ENCODE data around the gene SEC22C.

The SEC22C gene

GRCh38 chr3:42514876-42515275, 66.9 kb downstream of the SEC22C start:
- peak overlapping the region; percentile 47 for H3K9ac ChIP-seq (ENCODE audit: low read length)
- H3K36me3 ChIP-seq (ENCODE audit: control insufficient read depth, insufficient read depth, low read length), result no peaks in the 10 kb centered on the region
- H3K4me1 ChIP-seq (ENCODE audit: control insufficient read depth, insufficient read depth, low read length), result peaks cover 64% of the 10 kb centered on the region
- H3K27me3 ChIP-seq (ENCODE audit: control insufficient read depth, insufficient read depth, low read length), result no peaks in the 10 kb centered on the region
- H3K4me3 ChIP-seq (ENCODE audit: low read length), result no peak overlapping the region
- H3K9me3 ChIP-seq (ENCODE audit: control insufficient read depth, low read length), result no peaks in the 10 kb centered on the region

- Histone ChIP-seq H3K9ac (ENCODE audit: low read length) (no peak overlapping the region), H3K9me3 (ENCODE audit: control insufficient read depth, low read length) (no peaks in the 10 kb centered on the region), H3K4me1 (ENCODE audit: control insufficient read depth, insufficient read depth, low read length) (peaks cover 65% of the 10 kb centered on the region), H3K27me3 (ENCODE audit: control insufficient read depth, insufficient read depth, low read length) (no peaks in the 10 kb centered on the region), H3K4me3 (ENCODE audit: low read length) (no peak overlapping the region), H3K36me3 (ENCODE audit: control insufficient read depth, insufficient read depth, low read length) (no peaks in the 10 kb centered on the region)
Measured at GRCh38 chr3:42513521-42513920, 68.2 kb downstream of the SEC22C start.

- H3K36me3 ChIP-seq (ENCODE audit: control insufficient read depth, insufficient read depth, low read length), result no peaks in the 10 kb centered on the region
- no peak overlapping the region for H3K4me3 ChIP-seq (ENCODE audit: low read length)
- H3K9ac ChIP-seq (ENCODE audit: low read length), result no peak overlapping the region
- no peaks in the 10 kb centered on the region for H3K27me3 ChIP-seq (ENCODE audit: control insufficient read depth, insufficient read depth, low read length)
- no peaks in the 10 kb centered on the region for H3K9me3 ChIP-seq (ENCODE audit: control insufficient read depth, low read length)
- peaks cover 65% of the 10 kb centered on the region for H3K4me1 ChIP-seq (ENCODE audit: control insufficient read depth, insufficient read depth, low read length)
Measured at GRCh38 chr3:42513121-42513520, 68.6 kb downstream of the SEC22C start.

GRCh38 chr3:42511736-42512135, 70.0 kb downstream of the SEC22C start:
- Histone ChIP-seq H3K9me3 (ENCODE audit: control insufficient read depth, low read length) (no peaks in the 10 kb centered on the region), H3K9ac (ENCODE audit: low read length) (no peak overlapping the region), H3K4me3 (ENCODE audit: low read length) (no peak overlapping the region), H3K4me1 (ENCODE audit: control insufficient read depth, insufficient read depth, low read length) (peaks cover 68% of the 10 kb centered on the region), H3K36me3 (ENCODE audit: control insufficient read depth, insufficient read depth, low read length) (no peaks in the 10 kb centered on the region), H3K27me3 (ENCODE audit: control insufficient read depth, insufficient read depth, low read length) (no peaks in the 10 kb centered on the region)

- no peaks in the 10 kb centered on the region for H3K27me3 ChIP-seq (ENCODE audit: control insufficient read depth, insufficient read depth, low read length)
- H3K9ac ChIP-seq (ENCODE audit: low read length), result no peak overlapping the region
- no peak overlapping the region for H3K4me3 ChIP-seq (ENCODE audit: low read length)
- peaks cover 63% of the 10 kb centered on the region for H3K4me1 ChIP-seq (ENCODE audit: control insufficient read depth, insufficient read depth, low read length)
- H3K9me3 ChIP-seq (ENCODE audit: control insufficient read depth, low read length), result no peaks in the 10 kb centered on the region
- H3K36me3 ChIP-seq (ENCODE audit: control insufficient read depth, insufficient read depth, low read length), result no peaks in the 10 kb centered on the region
Measured at GRCh38 chr3:42511201-42511600, 70.6 kb downstream of the SEC22C start.

- no peak overlapping the region for H3K4me3 ChIP-seq (ENCODE audit: low read length)
- H3K27me3 ChIP-seq (ENCODE audit: control insufficient read depth, insufficient read depth, low read length), result no peaks in the 10 kb centered on the region
- no peak overlapping the region for H3K9ac ChIP-seq (ENCODE audit: low read length)
- no peaks in the 10 kb centered on the region for H3K9me3 ChIP-seq (ENCODE audit: control insufficient read depth, low read length)
- H3K4me1 ChIP-seq (ENCODE audit: control insufficient read depth, insufficient read depth, low read length), result peaks cover 59% of the 10 kb centered on the region
- no peaks in the 10 kb centered on the region for H3K36me3 ChIP-seq (ENCODE audit: control insufficient read depth, insufficient read depth, low read length)
Measured at GRCh38 chr3:42510325-42510724, 71.4 kb downstream of the SEC22C start.

GRCh38 chr3:42509111-42509510, 72.7 kb downstream of the SEC22C start:
- Histone ChIP-seq H3K4me1 (ENCODE audit: control insufficient read depth, insufficient read depth, low read length) (peaks cover 59% of the 10 kb centered on the region), H3K4me3 (ENCODE audit: low read length) (no peak overlapping the region), H3K9ac (ENCODE audit: low read length) (no peak overlapping the region), H3K9me3 (ENCODE audit: control insufficient read depth, low read length) (no peaks in the 10 kb centered on the region), H3K36me3 (ENCODE audit: control insufficient read depth, insufficient read depth, low read length) (no peaks in the 10 kb centered on the region), H3K27me3 (ENCODE audit: control insufficient read depth, insufficient read depth, low read length) (no peaks in the 10 kb centered on the region)

- no peaks in the 10 kb centered on the region for H3K9me3 ChIP-seq (ENCODE audit: control insufficient read depth, low read length)
- no peaks in the 10 kb centered on the region for H3K36me3 ChIP-seq (ENCODE audit: control insufficient read depth, insufficient read depth, low read length)
- H3K9ac ChIP-seq (ENCODE audit: low read length), result no peak overlapping the region
- peaks cover 64% of the 10 kb centered on the region for H3K4me1 ChIP-seq (ENCODE audit: control insufficient read depth, insufficient read depth, low read length)
- no peak overlapping the region for H3K4me3 ChIP-seq (ENCODE audit: low read length)
- no peaks in the 10 kb centered on the region for H3K27me3 ChIP-seq (ENCODE audit: control insufficient read depth, insufficient read depth, low read length)
Measured at GRCh38 chr3:42508562-42508961, 73.2 kb downstream of the SEC22C start.

GRCh38 chr3:42507761-42508335, 73.9 kb downstream of the SEC22C start:
- Histone ChIP-seq H3K9me3 (ENCODE audit: control insufficient read depth, low read length) (no peaks in the 10 kb centered on the region), H3K4me1 (ENCODE audit: control insufficient read depth, insufficient read depth, low read length) (peaks cover 71% of the 10 kb centered on the region), H3K4me3 (ENCODE audit: low read length) (no peak overlapping the region), H3K36me3 (ENCODE audit: control insufficient read depth, insufficient read depth, low read length) (no peaks in the 10 kb centered on the region), H3K9ac (ENCODE audit: low read length) (peak overlapping the region; percentile 35), H3K27me3 (ENCODE audit: control insufficient read depth, insufficient read depth, low read length) (no peaks in the 10 kb centered on the region)

- Histone ChIP-seq H3K9me3 (ENCODE audit: control insufficient read depth, low read length) (no peaks in the 10 kb centered on the region), H3K4me1 (ENCODE audit: control insufficient read depth, insufficient read depth, low read length) (peaks cover 71% of the 10 kb centered on the region), H3K27me3 (ENCODE audit: control insufficient read depth, insufficient read depth, low read length) (no peaks in the 10 kb centered on the region), H3K36me3 (ENCODE audit: control insufficient read depth, insufficient read depth, low read length) (no peaks in the 10 kb centered on the region), H3K4me3 (ENCODE audit: low read length) (no peak overlapping the region), H3K9ac (ENCODE audit: low read length) (peak overlapping the region; percentile 26)
Measured at GRCh38 chr3:42507252-42507651, 74.5 kb downstream of the SEC22C start.

- Histone ChIP-seq H3K9me3 (ENCODE audit: control insufficient read depth, low read length) (no peaks in the 10 kb centered on the region), H3K4me1 (ENCODE audit: control insufficient read depth, insufficient read depth, low read length) (peaks cover 79% of the 10 kb centered on the region), H3K27me3 (ENCODE audit: control insufficient read depth, insufficient read depth, low read length) (peaks cover 9% of the 10 kb centered on the region), H3K36me3 (ENCODE audit: control insufficient read depth, insufficient read depth, low read length) (no peaks in the 10 kb centered on the region), H3K9ac (ENCODE audit: low read length) (no peak overlapping the region), H3K4me3 (ENCODE audit: low read length) (no peak overlapping the region)
Measured at GRCh38 chr3:42505849-42506410, 75.8 kb downstream of the SEC22C start.

GRCh38 chr3:42505128-42505848, 76.5 kb downstream of the SEC22C start:
- Histone ChIP-seq H3K27me3 (ENCODE audit: control insufficient read depth, insufficient read depth, low read length) (peaks cover 15% of the 10 kb centered on the region), H3K4me3 (ENCODE audit: low read length) (no peak overlapping the region), H3K9me3 (ENCODE audit: control insufficient read depth, low read length) (no peaks in the 10 kb centered on the region), H3K36me3 (ENCODE audit: control insufficient read depth, insufficient read depth, low read length) (no peaks in the 10 kb centered on the region), H3K9ac (ENCODE audit: low read length) (peak overlapping the region; percentile 7), H3K4me1 (ENCODE audit: control insufficient read depth, insufficient read depth, low read length) (peaks cover 72% of the 10 kb centered on the region)

All from mucosa of stomach (tissue), 1 donor.